ENCODE results near the gene ARHGAP8.

Gene ARHGAP8

DNA sequence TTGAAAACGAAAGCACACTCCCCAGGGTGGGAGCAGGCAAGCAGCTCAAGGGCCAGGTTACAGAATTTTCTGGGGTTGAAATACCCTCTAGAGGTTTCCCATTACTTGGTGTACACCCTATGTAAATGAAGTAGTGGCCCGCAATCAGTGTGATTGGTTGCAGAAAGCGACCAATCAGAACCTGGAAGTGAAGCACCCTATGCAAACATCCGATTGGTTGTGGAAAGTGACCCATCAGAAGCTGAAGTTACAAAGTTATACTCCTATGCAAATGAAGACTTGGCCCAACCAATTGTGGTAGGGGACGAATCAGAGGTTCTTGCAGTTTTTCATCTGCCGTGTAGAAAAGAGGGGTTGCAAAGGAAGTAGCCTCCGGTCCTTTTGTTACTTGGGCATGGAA, 31.2 kb upstream of the ARHGAP8 start:
- H3K4me3 ChIP-seq (ENCODE audit: low read depth, low read length) = no peak overlapping the region
- TF ChIP-seq, protein P1, sequence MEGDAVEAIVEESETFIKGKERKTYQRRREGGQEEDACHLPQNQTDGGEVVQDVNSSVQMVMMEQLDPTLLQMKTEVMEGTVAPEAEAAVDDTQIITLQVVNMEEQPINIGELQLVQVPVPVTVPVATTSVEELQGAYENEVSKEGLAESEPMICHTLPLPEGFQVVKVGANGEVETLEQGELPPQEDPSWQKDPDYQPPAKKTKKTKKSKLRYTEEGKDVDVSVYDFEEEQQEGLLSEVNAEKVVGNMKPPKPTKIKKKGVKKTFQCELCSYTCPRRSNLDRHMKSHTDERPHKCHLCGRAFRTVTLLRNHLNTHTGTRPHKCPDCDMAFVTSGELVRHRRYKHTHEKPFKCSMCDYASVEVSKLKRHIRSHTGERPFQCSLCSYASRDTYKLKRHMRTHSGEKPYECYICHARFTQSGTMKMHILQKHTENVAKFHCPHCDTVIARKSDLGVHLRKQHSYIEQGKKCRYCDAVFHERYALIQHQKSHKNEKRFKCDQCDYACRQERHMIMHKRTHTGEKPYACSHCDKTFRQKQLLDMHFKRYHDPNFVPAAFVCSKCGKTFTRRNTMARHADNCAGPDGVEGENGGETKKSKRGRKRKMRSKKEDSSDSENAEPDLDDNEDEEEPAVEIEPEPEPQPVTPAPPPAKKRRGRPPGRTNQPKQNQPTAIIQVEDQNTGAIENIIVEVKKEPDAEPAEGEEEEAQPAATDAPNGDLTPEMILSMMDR (IDR thresholded peaks at IDR 0.05; ENCODE audit: low read depth, low read length) = no peak
- TF ChIP-seq MYC (IDR thresholded peaks at IDR 0.05; ENCODE audit: low read depth, low read length) = no peak
- TF ChIP-seq, protein P2, sequence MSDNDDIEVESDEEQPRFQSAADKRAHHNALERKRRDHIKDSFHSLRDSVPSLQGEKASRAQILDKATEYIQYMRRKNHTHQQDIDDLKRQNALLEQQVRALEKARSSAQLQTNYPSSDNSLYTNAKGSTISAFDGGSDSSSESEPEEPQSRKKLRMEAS (IDR thresholded peaks at IDR 0.05; ENCODE audit: low read depth, low read length) = no peak
- TF ChIP-seq POLR2A (IDR thresholded peaks at IDR 0.05; ENCODE audit: extremely low read depth, insufficient read length) = no peak
- DNase-seq (ENCODE audit: low read depth) = peak; percentile 55

DNA sequence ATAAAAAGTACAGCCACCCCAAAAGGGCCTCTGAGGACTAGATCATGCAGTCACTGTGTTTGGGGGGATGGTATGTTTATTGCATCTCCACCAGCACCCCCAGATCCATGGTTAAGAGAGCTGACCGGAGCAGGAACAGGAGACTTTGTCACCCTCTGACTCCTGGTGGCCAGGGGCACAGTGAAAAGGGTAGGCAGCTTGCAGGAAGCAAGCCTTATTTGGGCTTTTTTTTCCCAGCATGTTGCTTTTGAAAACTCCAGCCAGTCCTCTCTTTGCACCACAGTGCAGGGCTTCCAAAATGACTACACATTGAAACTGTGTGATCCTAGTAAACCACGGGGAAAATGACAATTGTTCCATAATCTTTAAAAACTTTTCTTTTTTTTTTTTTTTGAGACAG, 29.8 kb upstream of the ARHGAP8 start:
- no peak overlapping the region for H3K4me3 ChIP-seq (ENCODE audit: low read depth, low read length)
- no peak for DNase-seq (ENCODE audit: low read depth)
- no peak for TF ChIP-seq POLR2A (IDR thresholded peaks at IDR 0.05; ENCODE audit: extremely low read depth, insufficient read length)

DNA sequence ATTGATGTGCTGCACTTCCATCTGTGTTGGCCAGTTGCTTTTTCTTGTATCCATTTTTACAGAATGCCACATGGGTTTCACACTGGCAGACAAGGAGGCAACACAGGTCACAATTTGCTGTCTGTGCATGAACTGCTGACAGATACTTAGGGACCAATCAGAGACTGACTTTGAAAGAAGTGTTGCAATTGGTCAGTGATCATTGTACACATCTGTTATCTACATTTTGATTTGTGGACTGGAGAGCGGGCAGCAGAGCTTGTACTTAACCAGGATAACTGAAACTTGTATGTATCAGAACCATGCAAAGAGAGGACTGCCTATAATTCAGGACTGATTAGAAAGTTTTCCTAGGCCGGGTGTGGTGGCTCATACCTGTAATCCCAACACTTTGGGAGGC, 28.6 kb upstream of the ARHGAP8 start:
- DNase-seq (ENCODE audit: low read depth) = peak; percentile 54
- H3K4me3 ChIP-seq (ENCODE audit: low read depth, low read length) = no peak overlapping the region
- TF ChIP-seq MYC (IDR thresholded peaks at IDR 0.05; ENCODE audit: low read depth, low read length) (no peak), POLR2A (IDR thresholded peaks at IDR 0.05; ENCODE audit: extremely low read depth, insufficient read length) (no peak)
- TF ChIP-seq, protein P1 (IDR thresholded peaks at IDR 0.05; ENCODE audit: low read depth, low read length) = no peak
- TF ChIP-seq, protein P2 (IDR thresholded peaks at IDR 0.05; ENCODE audit: low read depth, low read length) = no peak

DNA sequence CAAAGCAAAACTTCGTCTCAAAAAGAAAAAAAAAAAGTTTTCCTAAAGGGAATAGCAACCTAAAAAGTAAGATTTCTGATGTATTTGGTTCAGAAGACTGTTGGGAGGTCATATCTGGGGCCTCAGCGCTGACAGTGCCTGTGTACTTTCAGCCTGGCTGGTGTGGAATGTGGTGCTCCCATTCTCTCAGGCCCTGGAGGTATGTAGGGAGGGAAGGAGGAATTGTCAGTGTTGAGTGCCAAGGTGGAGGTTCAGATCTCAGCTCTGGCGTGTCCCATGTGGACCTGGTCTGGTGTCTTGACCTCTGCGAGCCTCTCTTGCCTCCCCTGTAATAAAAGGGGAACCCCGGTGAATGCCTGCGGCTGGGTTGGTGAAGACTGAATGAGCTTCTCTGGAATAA, 28.0 kb upstream of the ARHGAP8 start:
- DNase-seq (ENCODE audit: low read depth) = no peak
- H3K4me3 ChIP-seq (ENCODE audit: low read depth, low read length) = no peak overlapping the region
- TF ChIP-seq, protein P1 (IDR thresholded peaks at IDR 0.05; ENCODE audit: low read depth, low read length) = no peak
- no peak for TF ChIP-seq POLR2A (IDR thresholded peaks at IDR 0.05; ENCODE audit: extremely low read depth, insufficient read length)
- TF ChIP-seq, protein P2 (IDR thresholded peaks at IDR 0.05; ENCODE audit: low read depth, low read length) = no peak
- no peak for TF ChIP-seq MYC (IDR thresholded peaks at IDR 0.05; ENCODE audit: low read depth, low read length)

DNA sequence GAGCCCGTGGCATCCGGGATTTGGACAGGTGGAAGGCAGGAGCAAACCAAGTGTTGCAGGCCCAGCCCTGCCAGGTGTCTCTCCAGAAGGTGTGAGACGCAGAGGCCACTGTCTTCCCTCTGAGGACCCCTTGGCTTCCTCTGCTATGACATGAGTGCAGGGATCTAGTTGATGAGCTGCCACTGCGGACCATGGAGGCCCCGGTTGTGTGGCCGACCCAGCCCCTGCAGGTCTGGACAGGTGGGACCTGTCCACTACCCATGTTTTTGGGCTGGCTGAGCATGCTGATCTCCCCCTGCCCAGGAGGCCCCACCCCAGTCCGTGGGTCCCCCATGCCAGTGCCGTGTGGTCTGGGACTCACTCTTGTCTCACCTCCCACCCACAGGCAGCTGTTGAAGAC, 27.5 kb upstream of the ARHGAP8 start:
- TF ChIP-seq, protein P1 (IDR thresholded peaks at IDR 0.05; ENCODE audit: low read depth, low read length) = no peak
- no peak for TF ChIP-seq MYC (IDR thresholded peaks at IDR 0.05; ENCODE audit: low read depth, low read length)
- TF ChIP-seq POLR2A (IDR thresholded peaks at IDR 0.05; ENCODE audit: extremely low read depth, insufficient read length) = no peak
- TF ChIP-seq, protein P2 (IDR thresholded peaks at IDR 0.05; ENCODE audit: low read depth, low read length) = no peak
- H3K4me3 ChIP-seq (ENCODE audit: low read depth, low read length) = no peak overlapping the region
- no peak for DNase-seq (ENCODE audit: low read depth)

DNA sequence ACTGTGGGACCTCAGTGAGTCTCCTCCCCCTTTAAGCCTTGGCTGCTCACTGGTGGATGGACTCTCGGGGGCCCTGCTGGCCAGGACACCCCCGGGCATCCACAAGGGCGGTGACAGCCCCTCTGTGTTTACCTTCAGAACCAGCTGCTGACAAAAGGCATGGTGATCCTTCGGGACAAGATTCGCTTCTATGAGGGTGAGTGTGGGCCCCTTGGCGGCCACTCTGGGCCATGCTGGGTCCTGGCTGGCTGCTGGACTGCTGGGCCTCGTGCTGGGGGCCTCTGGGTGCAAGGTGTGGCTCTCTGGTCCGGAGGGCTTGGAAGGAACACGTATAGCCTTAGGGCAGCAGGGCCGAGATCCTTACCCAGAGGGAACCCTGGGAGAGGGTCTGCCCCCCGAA, 25.9 kb upstream of the ARHGAP8 start:
- H3K4me3 ChIP-seq (ENCODE audit: low read depth, low read length) = no peak overlapping the region
- TF ChIP-seq POLR2A (IDR thresholded peaks at IDR 0.05; ENCODE audit: extremely low read depth, insufficient read length) = no peak
- TF ChIP-seq, protein P1 (IDR thresholded peaks at IDR 0.05; ENCODE audit: low read depth, low read length) = no peak
- TF ChIP-seq, protein P2 (IDR thresholded peaks at IDR 0.05; ENCODE audit: low read depth, low read length) = no peak
- TF ChIP-seq MYC (IDR thresholded peaks at IDR 0.05; ENCODE audit: low read depth, low read length) = no peak
- no peak for DNase-seq (ENCODE audit: low read depth)
